Thoracic aorta (tissue), 2 donors: ENCODE data around the gene RPAIN. TPM values are rescaled to one million over a fixed set of nuclear protein-coding genes. Genes with fewer than 3 reads are reported as not detected.
A peak's percentile ranks its signal among the peaks of the same experiment; 100 is the strongest.
"Not testable (repeated sequence)": the region's sequence is repeated elsewhere in the genome, so short reads cannot be mapped to it uniquely, and the experiment has no call there.

Source experiments
- ATAC-seq: fragments of 150-250 bp; one replicate; pipeline ENCODE4 v1.8.0; 2017; ENCODE audit warnings: low read depth; ENCODE audit not compliant: insufficient number of reproducible peaks, low FRiP score
- DNase-seq: peaks from one replicate; pipeline ENCODE4 v3.0.0-alpha.2; 2020; ENCODE audit warnings: low spot score
- H3K27ac ChIP-seq, 2 donors: fragments of 200-600 bp; sonication (generic); 1 replicate in 1 of 2; 2 replicates in 1 of 2; pipeline ENCODE4 v1.5.1; 2016; ENCODE audit warnings: mild to moderate bottlenecking in 2 of 2, moderate library complexity in 2 of 2
- H3K27me3 ChIP-seq: fragments of 200-600 bp; sonication (generic); replicated peaks from 2 replicates; pipeline ENCODE4 v1.6.0; 2016; ENCODE audit warnings: mild to moderate bottlenecking; ENCODE audit not compliant: insufficient read depth
- H3K36me3 ChIP-seq: fragments of 200-600 bp; sonication (generic); one replicate; pipeline ENCODE4 v1.5.1; 2016
- H3K4me1 ChIP-seq, 2 donors: fragments of 200-600 bp; sonication (generic); 1 replicate in 1 of 2; 2 replicates in 1 of 2; pipeline versions ENCODE4 v1.5.1 to v1.6.0; 2016; ENCODE audit warnings: low read depth in 2 of 2, mild to moderate bottlenecking in 1 of 2; ENCODE audit not compliant: control insufficient read depth in 1 of 2
- H3K4me3 ChIP-seq: fragments of 200-600 bp; sonication (generic); 2 replicates; pipeline ENCODE4 v1.5.1; 2016; ENCODE audit warnings: mild to moderate bottlenecking
- H3K9me3 ChIP-seq: fragments of 200-600 bp; sonication (generic); 2 replicates; pipeline ENCODE4 v1.5.1; 2016
- CTCF ChIP-seq: fragments of 200-600 bp; sonication (generic); IDR thresholded peaks from one replicate; pipeline ENCODE4 v1.5.1; 2019; ENCODE audit warnings: antibody characterized with exemption
- total RNA-seq, 2 donors: library from RNA; depleted of rRNA; stranded (reverse); fragments of >200 nt; gene quantifications; one replicate each; pipeline versions ENCODE4 v1.1.0 to v1.2.3, GENCODE V29; 2016

RPAIN gene
- total RNA-seq, 2 donors from 2014 or later, result 33.1 to 44.5 TPM

DNA sequence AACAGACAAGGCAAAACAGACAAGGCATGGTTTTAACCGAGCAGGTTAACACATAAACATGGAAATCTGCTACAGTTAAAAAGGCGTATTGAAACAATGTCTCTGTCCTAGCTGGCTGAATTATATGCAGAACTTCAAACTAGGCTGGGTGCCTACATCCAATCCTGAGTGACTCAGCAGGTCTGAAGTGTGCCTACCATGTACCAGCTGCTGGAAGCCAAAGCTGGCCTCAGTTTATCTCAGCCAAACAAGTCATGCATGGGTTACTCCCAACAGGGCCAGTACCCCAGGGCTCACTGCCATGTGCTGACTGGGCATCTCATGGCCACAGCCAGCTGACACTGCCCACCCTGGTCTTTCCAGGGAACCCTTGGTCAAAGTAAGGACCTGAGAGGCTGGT, 15.0 kb downstream of the RPAIN start:
- no peak for DNase-seq
- no peak for ATAC-seq
- no peaks in the 10 kb centered on the region for H3K9me3 ChIP-seq
- H3K27ac ChIP-seq, result no peak overlapping the region
- TF ChIP-seq CTCF, result no peak
- H3K27me3 ChIP-seq, result no peaks in the 10 kb centered on the region
- H3K4me3 ChIP-seq, result no peak overlapping the region
- H3K4me1 ChIP-seq, result peaks cover 8 to 19% of the 10 kb centered on the region in 2 donors
- H3K36me3 ChIP-seq, result peaks cover 36% of the 10 kb centered on the region

GRCh38 chr17:5435781-5436315, 15.9 kb downstream of the RPAIN start:
- H3K27ac ChIP-seq, H3K4me3 ChIP-seq, ATAC-seq, H3K9me3 ChIP-seq, DNase-seq, H3K27me3 ChIP-seq: not testable (repeated sequence)
- Histone ChIP-seq H3K36me3 (peaks cover 35% of the 10 kb centered on the region), H3K4me1 (peaks cover 8 to 19% of the 10 kb centered on the region in 2 donors)

GRCh38 chr17:5437721-5438317, 17.8 kb downstream of the RPAIN start:
- TF ChIP-seq CTCF, result no peak
- H3K4me3 ChIP-seq, result peak overlapping the region; percentile 77
- H3K27ac ChIP-seq, result peak overlapping the region; percentile 15 to 74
- no peaks in the 10 kb centered on the region for H3K9me3 ChIP-seq
- ATAC-seq (no peak), DNase-seq (no peak)
- peaks cover 8 to 19% of the 10 kb centered on the region in 2 donors for H3K4me1 ChIP-seq
- H3K27me3 ChIP-seq, result no peaks in the 10 kb centered on the region
- peaks cover 25% of the 10 kb centered on the region for H3K36me3 ChIP-seq

- no peaks in the 10 kb centered on the region for H3K27me3 ChIP-seq
- H3K36me3 ChIP-seq, result peaks cover 16% of the 10 kb centered on the region
- peak; percentile 80 for ATAC-seq
- H3K27ac ChIP-seq, result peak within 1 kb of the TSS; percentile 74 to 80
- peak within 1 kb of the TSS; percentile 77 for H3K4me3 ChIP-seq
- peaks cover 8 to 19% of the 10 kb centered on the region in 2 donors for H3K4me1 ChIP-seq
- H3K9me3 ChIP-seq, result no peaks in the 10 kb centered on the region
- DNase-seq, result peak; percentile 47
- peak; percentile 100 for TF ChIP-seq CTCF
Measured at GRCh38 chr17:5438716-5439445, 18.9 kb downstream of the RPAIN start, which contains the start of gene C1QBP. Gene C1QBP, minus strand, starts transcription at chr17:5439155. Its CDS starts 82 bp downstream, at chr17:5439073.

GRCh38 chr17:5439446-5439764, 19.4 kb downstream of the RPAIN start:
- TF ChIP-seq CTCF, result peak; percentile 6
- H3K4me3 ChIP-seq, result peak overlapping the region; percentile 77
- peak overlapping the region; percentile 74 to 80 for H3K27ac ChIP-seq
- peaks cover 8 to 19% of the 10 kb centered on the region in 2 donors for H3K4me1 ChIP-seq
- no peaks in the 10 kb centered on the region for H3K27me3 ChIP-seq
- ATAC-seq, result no peak
- no peaks in the 10 kb centered on the region for H3K9me3 ChIP-seq
- peaks cover 18% of the 10 kb centered on the region for H3K36me3 ChIP-seq
- no peak for DNase-seq
